ENCODE data around the gene PARD3.
"Not testable (repeated sequence)": the region's sequence is repeated elsewhere in the genome, so short reads cannot be mapped to it uniquely, and the experiment has no call there.

DNA sequence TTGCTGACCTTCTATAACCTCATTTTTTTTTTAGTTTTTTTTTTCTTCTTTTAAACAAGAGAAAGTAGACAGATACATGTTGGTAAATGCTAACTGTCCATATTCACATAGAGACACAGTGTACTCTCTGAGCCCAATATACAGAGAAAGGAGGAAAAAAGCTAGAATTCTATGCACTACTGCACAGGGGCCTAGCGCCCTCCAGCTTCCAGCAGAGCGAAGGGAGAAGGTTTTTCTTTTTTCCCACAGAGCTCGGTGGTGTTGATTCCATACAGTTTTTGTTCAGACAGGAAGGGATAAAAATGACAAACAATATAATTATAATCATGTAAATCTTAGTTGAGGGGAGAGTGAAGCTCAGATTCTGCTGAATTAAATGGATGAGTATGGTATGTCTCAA lies 423.9 kb downstream of the PARD3 start:
- not testable (repeated sequence) for TF ChIP-seq POLR2A (IDR thresholded peaks at IDR 0.05)
- TF ChIP-seq, protein P1, sequence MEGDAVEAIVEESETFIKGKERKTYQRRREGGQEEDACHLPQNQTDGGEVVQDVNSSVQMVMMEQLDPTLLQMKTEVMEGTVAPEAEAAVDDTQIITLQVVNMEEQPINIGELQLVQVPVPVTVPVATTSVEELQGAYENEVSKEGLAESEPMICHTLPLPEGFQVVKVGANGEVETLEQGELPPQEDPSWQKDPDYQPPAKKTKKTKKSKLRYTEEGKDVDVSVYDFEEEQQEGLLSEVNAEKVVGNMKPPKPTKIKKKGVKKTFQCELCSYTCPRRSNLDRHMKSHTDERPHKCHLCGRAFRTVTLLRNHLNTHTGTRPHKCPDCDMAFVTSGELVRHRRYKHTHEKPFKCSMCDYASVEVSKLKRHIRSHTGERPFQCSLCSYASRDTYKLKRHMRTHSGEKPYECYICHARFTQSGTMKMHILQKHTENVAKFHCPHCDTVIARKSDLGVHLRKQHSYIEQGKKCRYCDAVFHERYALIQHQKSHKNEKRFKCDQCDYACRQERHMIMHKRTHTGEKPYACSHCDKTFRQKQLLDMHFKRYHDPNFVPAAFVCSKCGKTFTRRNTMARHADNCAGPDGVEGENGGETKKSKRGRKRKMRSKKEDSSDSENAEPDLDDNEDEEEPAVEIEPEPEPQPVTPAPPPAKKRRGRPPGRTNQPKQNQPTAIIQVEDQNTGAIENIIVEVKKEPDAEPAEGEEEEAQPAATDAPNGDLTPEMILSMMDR (IDR thresholded peaks at IDR 0.05): not testable (repeated sequence)
